ENCODE results near the gene ANXA1. TPM values are rescaled to one million over a fixed set of nuclear protein-coding genes. Genes with fewer than 3 reads are reported as not detected.

Gene ANXA1
- total RNA-seq, 1 donor from 2014 or later: 1.1 TPM

GRCh38 chr9:73210886-73211666 is 59.4 kb downstream of the ANXA1 start:
- H3K4me3 Mint-ChIP-seq (ENCODE audit: low read depth): no peak overlapping the region
- no peaks in the 10 kb centered on the region for H3K36me3 Mint-ChIP-seq (ENCODE audit: insufficient read depth)
- H3K27ac Mint-ChIP-seq: no peak overlapping the region
- no peaks in the 10 kb centered on the region for H3K4me1 Mint-ChIP-seq (ENCODE audit: low read depth)
- peaks cover 24% of the 10 kb centered on the region for H3K27me3 Mint-ChIP-seq
- DNase-seq (ENCODE audit: low spot score, unreplicated experiment): no peak
- no peaks in the 10 kb centered on the region for H3K9me3 Mint-ChIP-seq (ENCODE audit: low read depth)
- no peak for TF ChIP-seq CTCF (IDR thresholded peaks at IDR 0.05; ENCODE audit: unreplicated experiment)

- DNase-seq (ENCODE audit: low spot score, unreplicated experiment): no peak
- Mint-ChIP-seq H3K9me3 (ENCODE audit: low read depth) (peaks cover 2% of the 10 kb centered on the region), H3K27ac (no peak overlapping the region), H3K4me3 (ENCODE audit: low read depth) (no peak overlapping the region), H3K27me3 (peaks cover 30% of the 10 kb centered on the region), H3K4me1 (ENCODE audit: low read depth) (no peaks in the 10 kb centered on the region), H3K36me3 (ENCODE audit: insufficient read depth) (no peaks in the 10 kb centered on the region)
- TF ChIP-seq CTCF (IDR thresholded peaks at IDR 0.05; ENCODE audit: unreplicated experiment): no peak
Observed at GRCh38 chr9:73213300-73213699, 61.6 kb downstream of the ANXA1 start.

- no peak overlapping the region for H3K4me3 Mint-ChIP-seq (ENCODE audit: low read depth)
- peaks cover 30% of the 10 kb centered on the region for H3K27me3 Mint-ChIP-seq
- DNase-seq (ENCODE audit: low spot score, unreplicated experiment): no peak
- no peak for TF ChIP-seq CTCF (IDR thresholded peaks at IDR 0.05; ENCODE audit: unreplicated experiment)
- no peaks in the 10 kb centered on the region for H3K36me3 Mint-ChIP-seq (ENCODE audit: insufficient read depth)
- no peaks in the 10 kb centered on the region for H3K4me1 Mint-ChIP-seq (ENCODE audit: low read depth)
- H3K9me3 Mint-ChIP-seq (ENCODE audit: low read depth): peaks cover 8% of the 10 kb centered on the region
- no peak overlapping the region for H3K27ac Mint-ChIP-seq
Observed at GRCh38 chr9:73215249-73215648, 63.6 kb downstream of the ANXA1 start.

- Mint-ChIP-seq H3K4me3 (ENCODE audit: low read depth) (no peak overlapping the region), H3K36me3 (ENCODE audit: insufficient read depth) (no peaks in the 10 kb centered on the region), H3K9me3 (ENCODE audit: low read depth) (peaks cover 8% of the 10 kb centered on the region), H3K4me1 (ENCODE audit: low read depth) (no peaks in the 10 kb centered on the region), H3K27ac (no peak overlapping the region), H3K27me3 (peaks cover 30% of the 10 kb centered on the region)
- TF ChIP-seq CTCF (IDR thresholded peaks at IDR 0.05; ENCODE audit: unreplicated experiment): no peak
- DNase-seq (ENCODE audit: low spot score, unreplicated experiment): no peak
Observed at GRCh38 chr9:73216100-73216499, 64.4 kb downstream of the ANXA1 start.

Other genes with a start within 250 kb of the ANXA1 start
- 188 and 219 TPM in 2 replicates for gene ALDH1A1, start 198.8 kb upstream of the ANXA1 start, total RNA-seq